HepG2 (cell line): ENCODE results near the gene ANKRD61. TPM values are rescaled to one million over a fixed set of nuclear protein-coding genes. Genes with fewer than 3 reads are reported as not detected.

Experiments
- ATAC-seq: fragments of 200-7000 bp; cut with Tn5 transposase; 3 replicates; pipeline ENCODE4 v1.9.1; 2020; ENCODE audit warnings: mild to moderate bottlenecking, moderate library complexity
- BruUV-seq: library from RNA; stranded (reverse); fragments of 400-500 nt; replicated peaks from 2 replicates; lab custom pipeline; 2021; lab: Mats Ljungman, UMichigan
- CTCF ChIA-PET: fragments of 300-600 bp; formaldehyde crosslinking; extraction: SDS; loops from one replicate; lab custom pipeline; 2021; ENCODE audit warnings: low total read pairs, inconsistent platforms, low intra/inter-chr PET ratio; lab: Yijun Ruan, JAX
- POLR2A ChIA-PET: fragments of 350-600 bp; sonication (Branson Sonifier 250); formaldehyde crosslinking; loops from one replicate; lab custom pipeline; 2020; ENCODE audit warnings: antibody characterized with exemption, inconsistent platforms; lab: Yijun Ruan, JAX
- DNase-seq: peaks from one replicate; pipeline ENCODE4 v3.0.0-alpha.2; 2015; ENCODE audit warnings: low spot score
- FAIRE-seq: peaks from 3 replicates; lab custom pipeline; 2011; peaks lifted over from hg19 to GRCh38; lab: Jason Lieb, UNC
- H2AFZ ChIP-seq: one replicate; pipeline ENCODE4 v1.6.1; 2011; ENCODE audit warnings: low read length, inconsistent platforms
- H3K27ac ChIP-seq: fragments of 300-600 bp; 3 replicates; pipeline ENCODE4 v1.8.0; 2011; ENCODE audit warnings: mixed run types, mild to moderate bottlenecking, mixed read lengths, low read length, inconsistent platforms; ENCODE audit not compliant: insufficient read depth; ENCODE audit errors: extremely low read length
- H3K27me3 ChIP-seq, 2 experiments: fragments of 200-600 bp in 1 of 2; 2 replicates in 1 of 2; 3 replicates in 1 of 2; pipeline versions ENCODE4 v1.6.0 to v1.8.0; 2011; ENCODE audit warnings: low read length in 2 of 2, mild to moderate bottlenecking in 2 of 2, moderate library complexity in 2 of 2, inconsistent platforms in 1 of 2; ENCODE audit not compliant: insufficient read depth in 2 of 2, control insufficient read depth in 1 of 2
- H3K36me3 ChIP-seq, 2 experiments: fragments of 200-600 bp in 1 of 2; replicated peaks in 1 of 2; 2 replicates in 1 of 2; 3 replicates in 1 of 2; pipeline versions ENCODE4 v1.5.1 to v1.8.0; 2011; ENCODE audit warnings: low read length in 2 of 2, inconsistent platforms in 1 of 2; ENCODE audit not compliant: insufficient read depth in 2 of 2, control insufficient read depth in 1 of 2
- H3K4me1 ChIP-seq: 2 replicates; pipeline ENCODE4 v1.5.1; 2012; ENCODE audit warnings: low read length, inconsistent platforms; ENCODE audit not compliant: insufficient read depth
- H3K4me2 ChIP-seq: 2 replicates; pipeline ENCODE4 v1.6.0; 2011; ENCODE audit warnings: low read depth, low read length, inconsistent platforms
- H3K4me3 ChIP-seq, 3 experiments: fragments of 200-600 bp in 1 of 3; sonication (generic), shearing (Covaris generic) in 1 of 3; replicated peaks in 1 of 3; 2 replicates each; pipeline ENCODE4 v1.5.1; 2011 to 2016; ENCODE audit warnings: low read length in 3 of 3, inconsistent platforms in 2 of 3, low read depth in 2 of 3, mild to moderate bottlenecking in 2 of 3, control low read depth in 1 of 3, mixed read lengths in 1 of 3; ENCODE audit not compliant: insufficient read depth in 1 of 3
- H3K79me2 ChIP-seq: one replicate; pipeline ENCODE4 v1.6.1; 2011; ENCODE audit warnings: low read length, inconsistent platforms; ENCODE audit not compliant: insufficient read depth
- H3K9ac ChIP-seq: 2 replicates; pipeline ENCODE4 v1.6.0; 2011; ENCODE audit warnings: mild to moderate bottlenecking, low read depth, low read length, inconsistent platforms; ENCODE audit not compliant: insufficient read depth
- H3K9me3 ChIP-seq: 2 replicates; pipeline ENCODE4 v1.5.1; 2012; ENCODE audit warnings: mild to moderate bottlenecking, low read length
- H4K20me1 ChIP-seq: 2 replicates; pipeline ENCODE4 v1.6.0; 2011; ENCODE audit warnings: inconsistent platforms, mild to moderate bottlenecking, low read length, moderate library complexity; ENCODE audit not compliant: insufficient read depth
- HNF1B ChIP-seq: sonication (generic); formaldehyde crosslinking; IDR thresholded peaks from 2 replicates; pipeline ENCODE4 v1.5.1; 2020; ENCODE audit warnings: mild to moderate bottlenecking, moderate library complexity, missing genetic modification reagents
- IRF1 ChIP-seq: sonication (generic); formaldehyde crosslinking; IDR thresholded peaks from 2 replicates; pipeline ENCODE4 v1.4.0; 2020; ENCODE audit warnings: low read depth, mild to moderate bottlenecking, missing genetic modification reagents
- PBX3 ChIP-seq: sonication (generic); formaldehyde crosslinking; IDR thresholded peaks from 2 replicates; pipeline ENCODE4 v1.8.1; 2023; ENCODE audit warnings: missing genetic modification reagents, inconsistent platforms, borderline replicate concordance
- ZNF136 ChIP-seq: sonication (generic); formaldehyde crosslinking; IDR thresholded peaks from 2 replicates; pipeline ENCODE4 v1.8.1; 2022; ENCODE audit warnings: low read depth, mild to moderate bottlenecking, moderate library complexity, missing genetic modification reagents
- WGBS: methylation state at CpG from one replicate; pipeline ENCODE4 v1.1.6; 2017; ENCODE audit warnings: low lambda C conversion rate; 5-methylcytosine and 5-hydroxymethylcytosine counted together
- in situ Hi-C: cut with HindIII; loops from 2 replicates; pipeline ENCODE4 v1.10.0; 2017; ENCODE audit warnings: low pct_unique_long_range_greater_than_20kb; ENCODE audit not compliant: extremely low pct_ligation_motif_present
- intact Hi-C: fragments of 100-400 bp; cut with micrococcal nuclease; formaldehyde crosslinking; loops from one replicate; pipeline ENCODE4 v1.10.0; 2022; ENCODE audit not compliant: unreplicated experiment
- polyA plus RNA-seq, 8 experiments: library from polyadenylated mRNA; depleted of rRNA in 3 of 8; stranded (reverse) in 7 of 8; unstranded in 1 of 8; fragments of >200 nt; fragmentation: Illumina TruSeq in 4 of 8; extraction: Trizol in 4 of 8; gene quantifications; 2 replicates each; pipeline versions ENCODE4 v1.2.1 to v1.2.3, GENCODE V29; 2011 to 2016; ENCODE audit warnings: low read depth in 4 of 8, missing spikeins in 1 of 8, mixed read lengths in 1 of 8; ENCODE audit not compliant: insufficient read depth in 1 of 8
- total RNA-seq, 5 experiments: library from RNA; depleted of rRNA; stranded (reverse); fragments of >200 nt; fragmentation: Illumina TruSeq; extraction: Trizol; gene quantifications; 2 replicates each; pipeline ENCODE4 v1.2.3, GENCODE V29; 2016; ENCODE audit warnings: low read depth in 1 of 5

The ANKRD61 gene
- total and polyA plus RNA-seq, 2 of the 13 experiments (the other 11 are each of a cell fraction or from before 2014, with no cell fraction given), result 0.13 TPM; not detected in 1

- BruUV-seq, result no TSS peak
- ChIA-PET CTCF (no interaction called here), POLR2A (no interaction called here)
- no peak overlapping the region for H3K27ac ChIP-seq
- H2AFZ ChIP-seq, result no peak overlapping the region
- intact Hi-C loops, result no loop called here
- ATAC-seq (no peak), FAIRE-seq (no peak), DNase-seq (no peak)
- H3K4me1 ChIP-seq, result no peaks in the 10 kb centered on the region
- TF ChIP-seq PBX3 (no peak), ZNF136 (CRISPR knock-in tag) (no peak), IRF1 (CRISPR knock-in tag) (no peak), HNF1B (CRISPR knock-in tag) (no peak)
- H4K20me1 ChIP-seq, result 0 out of 2 replicates have a peak, but pooled peaks cover 2% of the 10 kb centered on the region
- H3K4me3 ChIP-seq, result no peak overlapping the region
- peaks cover 29 to 80% of the 10 kb centered on the region in 2 experiments for H3K36me3 ChIP-seq
- H3K4me2 ChIP-seq, result no peak overlapping the region
- no peaks in the 10 kb centered on the region for H3K9me3 ChIP-seq
- 98% methylated on average over 5 of the region's 5 CpGs for WGBS
- H3K27me3 ChIP-seq, result no peaks in the 10 kb centered on the region
- no peak overlapping the region for H3K9ac ChIP-seq
- in situ Hi-C loops, result no loop called here
- H3K79me2 ChIP-seq, result no peaks in the 10 kb centered on the region
These were observed 991 bp downstream of the ANKRD61 start for GRCh38 chr7:6032167-6032566.
